NB4 (cell line): ENCODE data around the gene ZNF358.

Experiments used
- CTCF ChIP-seq: IDR thresholded peaks from one replicate; pipeline ENCODE4 v1.5.1; 2012; ENCODE audit warnings: low read depth, low read length
- MAX ChIP-seq: IDR thresholded peaks from 2 replicates; pipeline ENCODE4 v1.6.1; 2011; ENCODE audit warnings: low read depth, low read length
- MYC ChIP-seq: IDR thresholded peaks from 2 replicates; pipeline ENCODE4 v1.6.1; 2011; ENCODE audit warnings: low read depth, low read length
- POLR2A ChIP-seq: IDR thresholded peaks from 2 replicates; pipeline ENCODE4 v1.6.1; 2011; ENCODE audit warnings: mild to moderate bottlenecking; ENCODE audit not compliant: insufficient read length; ENCODE audit errors: extremely low read depth

GRCh38 chr19:7512400-7512851 lies 3.5 kb upstream of the ZNF358 start:
- TF ChIP-seq POLR2A (no peak), CTCF (no peak), MAX (no peak), MYC (no peak)
